BLaER1 treated with 17β-estradiol and CSF1 and Interleukin-3, amounts not matched to agents 10 nM and 100 nM (cell line): ENCODE measurements around the gene PARVB.

ENCODE experiments used
- H3K27ac ChIP-seq, 11 experiments: shearing (Covaris generic); formaldehyde crosslinking; 2 replicates each; pipeline ENCODE4 v1.8.1; 2022
- H3K27me3 ChIP-seq, 11 experiments: shearing (Covaris generic); formaldehyde crosslinking; 2 replicates each; pipeline ENCODE4 v1.8.1; 2022
- H3K36me3 ChIP-seq, 11 experiments: shearing (Covaris generic); formaldehyde crosslinking; 2 replicates each; pipeline ENCODE4 v1.8.1; 2022
- H3K4me1 ChIP-seq, 10 experiments: shearing (Covaris generic); formaldehyde crosslinking; 2 replicates each; pipeline ENCODE4 v1.8.1; 2022
- H3K4me2 ChIP-seq, 11 experiments: shearing (Covaris generic); formaldehyde crosslinking; 2 replicates each; pipeline ENCODE4 v1.8.1; 2022
- H3K4me3 ChIP-seq, 10 experiments: shearing (Covaris generic); formaldehyde crosslinking; 2 replicates each; pipeline ENCODE4 v1.8.1; 2022
- H3K9ac ChIP-seq, 11 experiments: shearing (Covaris generic); formaldehyde crosslinking; 2 replicates each; pipeline ENCODE4 v1.8.1; 2022
- H3K9me3 ChIP-seq, 11 experiments: shearing (Covaris generic); formaldehyde crosslinking; replicated peaks in 1 of 11; 2 replicates each; pipeline ENCODE4 v1.8.1; 2022
- H4K20me1 ChIP-seq, 11 experiments: shearing (Covaris generic); formaldehyde crosslinking; 2 replicates each; pipeline ENCODE4 v1.8.1; 2022
- Cebpa-rat ChIP-seq, 11 experiments: shearing (Covaris generic); IDR thresholded peaks; 2 replicates each; pipeline ENCODE4 v1.8.1; 2022

Gene PARVB

DNA sequence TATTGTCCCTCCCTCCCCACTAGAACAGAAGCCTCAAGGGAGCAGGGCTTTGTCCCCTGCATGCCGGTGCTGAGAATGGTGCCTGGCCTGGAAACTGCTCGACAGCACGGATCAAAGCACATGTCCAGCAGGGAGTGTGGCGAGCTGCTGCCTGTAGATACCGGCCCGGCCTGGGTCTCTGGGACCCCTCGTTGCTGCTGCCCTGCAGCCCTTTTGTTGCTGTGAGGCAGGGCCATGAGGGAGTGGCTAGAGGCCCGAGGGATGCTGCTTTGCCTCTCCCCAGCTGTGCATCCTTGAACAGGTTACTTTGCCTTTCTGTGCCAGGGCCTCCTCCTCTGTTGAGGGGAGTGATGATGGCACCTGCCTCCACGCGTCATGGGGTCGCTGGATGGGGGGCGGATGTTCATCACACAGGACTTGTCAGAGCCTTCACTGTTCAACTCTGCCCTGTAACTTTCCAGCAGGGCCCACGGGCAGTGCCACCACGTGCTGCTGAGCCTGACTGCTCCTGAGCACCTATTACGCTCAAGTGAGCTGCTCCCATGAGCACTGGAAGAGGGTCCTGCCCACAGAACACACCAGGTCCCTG lies 141.3 kb downstream of the PARVB start:
- Histone ChIP-seq H3K4me3 (no peak overlapping the region), H3K4me1 (peaks cover 0 to 26% (median 11%) of the 10 kb centered on the region in 10 experiments; a peak in 17 of 20 replicates), H3K9ac (no peak overlapping the region; a peak in 1 of 22 replicates), H4K20me1 (no peaks in the 10 kb centered on the region; a peak in 1 of 22 replicates), H3K4me2 (no peak overlapping the region), H3K27ac (no peak overlapping the region), H3K36me3 (peaks cover 0 to 17% (median 0%) of the 10 kb centered on the region in 11 experiments; a peak in 2 of 22 replicates), H3K27me3 (peaks cover 0 to 5% (median 0%) of the 10 kb centered on the region in 11 experiments; a peak in 1 of 22 replicates), H3K9me3 (no peaks in the 10 kb centered on the region)
- TF ChIP-seq Cebpa-rat (IDR thresholded peaks at IDR 0.05) = no peak

DNA sequence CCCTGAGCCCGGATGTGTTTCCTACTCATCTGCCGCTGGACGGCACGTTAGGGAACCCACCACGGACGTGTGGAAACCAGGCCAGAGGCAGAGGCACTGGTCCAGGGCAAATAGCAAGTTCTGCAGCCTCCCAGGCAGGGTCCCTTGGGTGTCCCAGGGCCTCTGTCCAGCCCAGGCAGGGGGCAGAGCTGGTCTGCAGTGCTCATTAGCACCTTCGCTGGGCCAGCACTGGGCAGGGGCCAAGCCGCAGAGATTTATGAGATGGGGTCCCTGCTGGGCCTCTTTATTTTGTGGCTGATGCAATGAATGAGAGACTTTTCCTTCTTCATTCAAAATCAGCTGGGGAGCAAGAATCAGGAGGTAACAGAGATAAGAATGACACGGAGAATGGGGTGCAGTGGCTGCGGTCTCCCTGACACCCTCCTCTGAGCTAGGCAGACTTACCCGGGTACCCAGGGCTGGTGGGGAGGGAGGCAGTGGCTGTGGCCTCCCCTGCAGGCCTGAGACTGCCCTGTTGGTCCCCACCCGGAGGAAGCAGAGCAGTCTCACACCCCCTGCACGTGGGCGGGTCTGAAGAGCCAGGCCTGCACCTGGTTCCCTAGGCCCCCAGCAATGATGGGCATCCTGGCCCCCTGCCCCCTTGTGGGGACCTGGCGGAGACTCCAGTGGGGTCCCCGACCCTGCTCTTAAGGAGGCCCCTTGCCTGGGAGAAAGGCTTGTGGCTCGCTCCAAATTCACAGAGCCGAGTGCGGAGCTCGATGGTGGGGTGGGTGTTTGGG lies 142.6 kb downstream of the PARVB start:
- no peaks in the 10 kb centered on the region for H3K9me3 ChIP-seq
- H3K4me2 ChIP-seq = no peak overlapping the region
- no peak for TF ChIP-seq Cebpa-rat (IDR thresholded peaks at IDR 0.05)
- H4K20me1 ChIP-seq = no peaks in the 10 kb centered on the region
- 0 out of 22 replicates have a peak, but pooled peaks cover 0 to 2% (median 0%) of the 10 kb centered on the region in 11 experiments for H3K27me3 ChIP-seq
- H3K27ac ChIP-seq = peak overlapping the region in 1 of 11 experiments; percentile 31; a peak in 2 of 22 replicates
- H3K4me1 ChIP-seq = peaks cover 5 to 26% (median 15%) of the 10 kb centered on the region in 10 experiments
- H3K36me3 ChIP-seq = peaks cover 0 to 17% (median 0%) of the 10 kb centered on the region in 11 experiments; a peak in 2 of 22 replicates
- no peak overlapping the region for H3K4me3 ChIP-seq
- no peak overlapping the region for H3K9ac ChIP-seq

DNA sequence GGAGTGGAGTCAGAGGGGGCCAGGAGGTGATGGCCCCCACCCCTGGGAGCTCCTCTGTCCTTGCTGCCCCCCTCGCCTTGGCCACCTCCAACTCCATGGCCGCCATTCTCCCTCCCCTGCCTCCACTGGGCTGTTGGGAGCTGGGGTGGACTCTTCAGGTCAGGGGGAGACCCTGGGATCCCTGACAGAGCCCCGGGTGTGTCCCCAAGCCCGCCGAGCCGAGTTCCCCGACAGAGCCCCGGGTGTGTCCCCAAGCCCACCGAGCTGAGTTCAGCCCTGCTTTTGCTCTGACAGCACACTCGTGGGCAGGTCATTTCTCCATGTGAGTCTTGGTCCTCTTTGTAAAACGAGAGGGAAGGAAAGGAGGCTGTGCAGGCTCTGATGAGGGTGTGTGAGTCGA lies 143.4 kb downstream of the PARVB start:
- peak overlapping the region in 2 of 11 experiments; percentile 6 to 31; a peak in 2 of 22 replicates for H3K27ac ChIP-seq
- H3K4me2 ChIP-seq = no peak overlapping the region
- H3K4me3 ChIP-seq = no peak overlapping the region
- no peak overlapping the region for H3K9ac ChIP-seq
- peaks cover 0 to 17% (median 0%) of the 10 kb centered on the region in 11 experiments; a peak in 2 of 22 replicates for H3K36me3 ChIP-seq
- peaks cover 13 to 32% (median 23%) of the 10 kb centered on the region in 10 experiments for H3K4me1 ChIP-seq
- H3K27me3 ChIP-seq = no peaks in the 10 kb centered on the region
- no peaks in the 10 kb centered on the region for H3K9me3 ChIP-seq
- no peaks in the 10 kb centered on the region for H4K20me1 ChIP-seq
- TF ChIP-seq Cebpa-rat (IDR thresholded peaks at IDR 0.05) = no peak

- no peaks in the 10 kb centered on the region for H4K20me1 ChIP-seq
- H3K4me1 ChIP-seq = peaks cover 20 to 39% (median 30%) of the 10 kb centered on the region in 10 experiments
- H3K9me3 ChIP-seq = no peaks in the 10 kb centered on the region
- TF ChIP-seq Cebpa-rat (IDR thresholded peaks at IDR 0.05) = no peak
- peaks cover 0 to 17% (median 0%) of the 10 kb centered on the region in 11 experiments; a peak in 2 of 22 replicates for H3K36me3 ChIP-seq
- no peak overlapping the region for H3K4me2 ChIP-seq
- H3K4me3 ChIP-seq = no peak overlapping the region
- H3K27ac ChIP-seq = no peak overlapping the region; a peak in 1 of 22 replicates
- no peak overlapping the region for H3K9ac ChIP-seq
- no peaks in the 10 kb centered on the region for H3K27me3 ChIP-seq
Measured at GRCh38 chr22:44168206-44168605, 144.1 kb downstream of the PARVB start.

GRCh38 chr22:44170470-44170869 lies 146.4 kb downstream of the PARVB start:
- Histone ChIP-seq H3K9me3 (no peaks in the 10 kb centered on the region), H4K20me1 (no peaks in the 10 kb centered on the region), H3K27ac (peak overlapping the region in 6 of 11 experiments; percentile 90 to 95 (median 93); a peak in 11 of 22 replicates), H3K4me1 (peaks cover 28 to 62% (median 52%) of the 10 kb centered on the region in 10 experiments), H3K4me2 (peak overlapping the region in 8 of 11 experiments; percentile 91 to 99 (median 94); a peak in 15 of 22 replicates), H3K4me3 (no peak overlapping the region), H3K36me3 (peaks cover 0 to 11% (median 0%) of the 10 kb centered on the region in 11 experiments; a peak in 1 of 22 replicates), H3K9ac (no peak overlapping the region), H3K27me3 (no peaks in the 10 kb centered on the region)
- TF ChIP-seq Cebpa-rat (IDR thresholded peaks at IDR 0.05) = no peak

DNA sequence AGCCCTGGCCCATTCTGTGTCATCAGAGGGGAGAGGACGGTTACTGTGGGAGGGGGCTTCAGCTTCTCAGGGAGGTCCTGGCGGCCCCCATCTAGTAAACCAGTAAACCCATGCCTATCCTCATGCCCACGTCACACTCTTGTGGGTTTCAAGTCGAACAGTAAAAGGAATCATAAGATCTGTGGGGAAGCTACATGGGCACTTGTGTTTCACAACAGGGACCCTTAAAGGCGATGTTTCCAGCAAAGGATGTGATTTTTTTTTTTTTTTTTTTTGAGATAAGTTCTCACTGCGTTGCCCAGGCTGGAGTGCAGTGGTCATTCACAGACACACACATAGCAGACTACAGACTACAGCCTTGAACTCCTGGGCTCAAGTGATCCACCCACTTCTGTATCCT lies 147.5 kb downstream of the PARVB start:
- no peak for TF ChIP-seq Cebpa-rat (IDR thresholded peaks at IDR 0.05)

DNA sequence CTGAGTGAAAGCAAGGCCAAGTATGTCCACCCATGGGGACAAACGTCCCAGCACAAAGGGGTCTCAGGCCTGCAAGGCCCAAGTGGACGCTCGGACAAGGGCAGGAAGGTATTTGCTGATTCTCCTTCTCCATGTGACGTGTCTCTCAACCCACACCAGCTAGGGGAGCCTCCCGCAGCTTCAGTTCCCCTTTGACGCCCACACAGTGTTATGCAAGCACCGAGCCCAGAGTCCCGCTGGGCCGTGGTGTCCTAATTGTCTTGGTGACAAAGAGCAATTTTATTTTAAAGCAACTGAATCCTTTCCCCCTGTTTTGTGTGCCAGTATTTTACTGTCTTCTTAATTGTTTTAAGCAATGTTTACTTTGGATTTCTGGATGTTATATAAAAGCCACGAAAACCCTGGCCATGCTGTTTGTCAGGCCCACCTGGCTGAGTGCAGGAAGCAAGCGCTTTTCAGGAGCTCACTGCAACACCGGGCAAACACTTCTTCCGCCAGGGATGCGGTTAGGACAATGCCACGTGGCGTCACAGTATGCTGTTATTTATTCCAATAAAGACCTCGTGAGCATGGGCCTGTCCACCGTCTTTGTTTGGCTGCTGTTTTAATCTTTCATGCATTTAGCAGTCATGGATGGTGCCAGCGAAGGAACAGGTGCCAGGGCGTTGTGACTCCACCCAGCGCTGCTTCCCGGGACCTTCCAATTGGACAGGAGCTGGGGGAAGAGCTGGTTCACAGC lies 148.4 kb downstream of the PARVB start:
- H3K9me3 ChIP-seq = no peaks in the 10 kb centered on the region
- H4K20me1 ChIP-seq = no peaks in the 10 kb centered on the region
- H3K36me3 ChIP-seq = peaks cover 0 to 8% (median 0%) of the 10 kb centered on the region in 11 experiments; a peak in 1 of 22 replicates
- peak; percentile 86 to 96 (median 91) for TF ChIP-seq Cebpa-rat (IDR thresholded peaks at IDR 0.05)
- peak overlapping the region; percentile 67 to 81 (median 78) for H3K9ac ChIP-seq
- H3K27me3 ChIP-seq = no peaks in the 10 kb centered on the region
- H3K27ac ChIP-seq = peak overlapping the region; percentile 81 to 95 (median 92)
- peaks cover 28 to 68% (median 55%) of the 10 kb centered on the region in 10 experiments for H3K4me1 ChIP-seq
- H3K4me3 ChIP-seq = peak overlapping the region in 8 of 10 experiments; percentile 30 to 56 (median 46); a peak in 16 of 20 replicates
- H3K4me2 ChIP-seq = peak overlapping the region; percentile 83 to 99 (median 93)

More for the DNA sequence above, 147.5 kb downstream of the PARVB start:
- no peaks in the 10 kb centered on the region for H3K27me3 ChIP-seq
- no peaks in the 10 kb centered on the region for H3K9me3 ChIP-seq
- H4K20me1 ChIP-seq = no peaks in the 10 kb centered on the region
- H3K36me3 ChIP-seq = peaks cover 0 to 8% (median 0%) of the 10 kb centered on the region in 11 experiments; a peak in 1 of 22 replicates
- H3K4me3 ChIP-seq = peak overlapping the region in 1 of 10 experiments; percentile 14; a peak in 1 of 20 replicates
- H3K4me2 ChIP-seq = peak overlapping the region; percentile 83 to 99 (median 93)
- peak overlapping the region; percentile 67 to 81 (median 78); a peak in 19 of 22 replicates for H3K9ac ChIP-seq
- H3K27ac ChIP-seq = peak overlapping the region; percentile 81 to 95 (median 92)
- H3K4me1 ChIP-seq = peaks cover 28 to 67% (median 55%) of the 10 kb centered on the region in 10 experiments

- Histone ChIP-seq H3K4me3 (peak overlapping the region in 8 of 10 experiments; percentile 30 to 56 (median 46); a peak in 15 of 20 replicates), H3K4me2 (peak overlapping the region; percentile 83 to 99 (median 93)), H3K27ac (peak overlapping the region; percentile 81 to 95 (median 92)), H3K9me3 (no peaks in the 10 kb centered on the region), H4K20me1 (no peaks in the 10 kb centered on the region), H3K4me1 (peaks cover 28 to 68% (median 55%) of the 10 kb centered on the region in 10 experiments), H3K9ac (peak overlapping the region; percentile 67 to 81 (median 78)), H3K36me3 (peaks cover 0 to 4% (median 0%) of the 10 kb centered on the region in 11 experiments; a peak in 1 of 22 replicates), H3K27me3 (no peaks in the 10 kb centered on the region)
- no peak for TF ChIP-seq Cebpa-rat (IDR thresholded peaks at IDR 0.05)
Measured at GRCh38 chr22:44173154-44173553, 149.1 kb downstream of the PARVB start.
